Regular cardiac myocyte (primary cell): ENCODE data around the gene SCAF8. TPM values are rescaled to one million over a fixed set of nuclear protein-coding genes. Genes with fewer than 3 reads are reported as not detected.

ENCODE experiments used
- total RNA-seq: library from RNA; depleted of rRNA; stranded (reverse); fragments of >200 nt; gene quantifications from 2 replicates; pipeline ENCODE4 v1.2.3, GENCODE V29; 2014

SCAF8 gene
- total RNA-seq: 25.4 and 25.7 TPM in 2 replicates

DNA sequence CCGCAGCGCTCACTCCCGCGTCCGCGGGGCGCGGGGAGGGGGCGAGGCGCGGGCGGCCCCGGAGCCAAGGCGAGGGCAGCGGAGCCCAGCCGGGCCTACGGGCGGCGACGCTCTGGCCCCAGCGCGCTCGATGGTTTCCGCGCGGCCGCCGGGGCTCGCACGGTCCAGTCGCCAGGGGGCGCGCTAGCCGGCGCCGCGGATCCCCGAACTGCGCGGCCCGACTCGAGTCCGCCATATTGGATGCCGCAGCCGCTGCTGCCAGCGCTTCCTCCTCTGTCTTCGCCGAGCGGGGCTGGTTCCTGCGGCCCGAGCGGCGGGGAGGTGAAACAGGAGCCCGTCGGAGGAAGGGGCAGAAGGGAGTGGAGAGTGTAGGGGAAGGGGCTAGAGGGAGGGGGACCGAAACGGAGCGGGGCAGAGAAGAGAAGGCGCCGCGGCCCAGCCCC lies at the start of gene SCAF8:
Gene SCAF8 (plus strand): TSS at position 234 of the 443 bp plus-strand sequence. CDS start 485 bp downstream, outside the sequence.

Other genes with a start within 250 kb of the SCAF8 start
- gene CNKSR3, start 222.7 kb upstream of the SCAF8 start, total RNA-seq: 2.5 and 2.7 TPM in 2 replicates